ENCODE data around the gene MYF5. TPM values are rescaled to one million over a fixed set of nuclear protein-coding genes. Genes with fewer than 3 reads are reported as not detected.

MYF5 gene
- polyA plus RNA-seq, 1 experiment, result not detected

- Histone ChIP-seq H3K36me3 (ENCODE audit: control insufficient read depth, insufficient read depth, low read length) (no peaks in the 10 kb centered on the region), H3K27me3 (ENCODE audit: control insufficient read depth, insufficient read depth, low read length) (no peaks in the 10 kb centered on the region), H3K4me3 (ENCODE audit: low read depth, low read length) (no peak overlapping the region)
- ChIA-PET CTCF (no interaction called here), POLR2A (interaction anchor here (0.7 kb wide), 1 partner anchor 9 kb away, joined by 10 read pairs; no protein-coding TSS in a partner anchor)
- no peak for DNase-seq (ENCODE audit: low read depth)
- TF ChIP-seq CTCF (IDR thresholded peaks at IDR 0.05; ENCODE audit: insufficient read depth, low read depth, low read length), result no peak
Measured at GRCh38 chr12:80711866-80712265, 4.8 kb upstream of the MYF5 start.

- no peak for TF ChIP-seq CTCF (IDR thresholded peaks at IDR 0.05; ENCODE audit: insufficient read depth, low read depth, low read length)
- no peak for DNase-seq (ENCODE audit: low read depth)
- CTCF ChIA-PET, result no interaction called here
- H3K27me3 ChIP-seq (ENCODE audit: control insufficient read depth, insufficient read depth, low read length), result no peaks in the 10 kb centered on the region
- no peak overlapping the region for H3K4me3 ChIP-seq (ENCODE audit: low read depth, low read length)
- POLR2A ChIA-PET, result no interaction called here
- no peaks in the 10 kb centered on the region for H3K36me3 ChIP-seq (ENCODE audit: control insufficient read depth, insufficient read depth, low read length)
Measured at GRCh38 chr12:80712866-80713265, 3.8 kb upstream of the MYF5 start.

GRCh38 chr12:80713419-80713818, 3.3 kb upstream of the MYF5 start:
- no peak for DNase-seq (ENCODE audit: low read depth)
- POLR2A ChIA-PET, result no interaction called here
- TF ChIP-seq CTCF (IDR thresholded peaks at IDR 0.05; ENCODE audit: insufficient read depth, low read depth, low read length), result no peak
- CTCF ChIA-PET, result no interaction called here
- Histone ChIP-seq H3K27me3 (ENCODE audit: control insufficient read depth, insufficient read depth, low read length) (no peaks in the 10 kb centered on the region), H3K4me3 (ENCODE audit: low read depth, low read length) (no peak overlapping the region), H3K36me3 (ENCODE audit: control insufficient read depth, insufficient read depth, low read length) (no peaks in the 10 kb centered on the region)

- no peaks in the 10 kb centered on the region for H3K36me3 ChIP-seq (ENCODE audit: control insufficient read depth, insufficient read depth, low read length)
- TF ChIP-seq CTCF (IDR thresholded peaks at IDR 0.05; ENCODE audit: insufficient read depth, low read depth, low read length), result no peak
- H3K4me3 ChIP-seq (ENCODE audit: low read depth, low read length), result no peak overlapping the region; the same call in 1 of the 2 replicates
- POLR2A ChIA-PET, result no interaction called here
- DNase-seq (ENCODE audit: low read depth), result no peak
- H3K27me3 ChIP-seq (ENCODE audit: control insufficient read depth, insufficient read depth, low read length), result no peaks in the 10 kb centered on the region
- CTCF ChIA-PET, result interaction anchor here (1.0 kb wide), 1 partner anchor 303 kb away, joined by 3 read pairs; no protein-coding TSS in a partner anchor
Measured at GRCh38 chr12:80714055-80714454, 2.7 kb upstream of the MYF5 start.

- Histone ChIP-seq H3K27me3 (ENCODE audit: control insufficient read depth, insufficient read depth, low read length) (no peaks in the 10 kb centered on the region), H3K4me3 (ENCODE audit: low read depth, low read length) (no peak overlapping the region), H3K36me3 (ENCODE audit: control insufficient read depth, insufficient read depth, low read length) (no peaks in the 10 kb centered on the region)
- POLR2A ChIA-PET, result no interaction called here
- CTCF ChIA-PET, result interaction anchor here (0.6 to 1.0 kb wide), 2 partner anchors 13 to 304 kb away, joined by 3 read pairs; no protein-coding TSS in a partner anchor
- TF ChIP-seq CTCF (IDR thresholded peaks at IDR 0.05; ENCODE audit: insufficient read depth, low read depth, low read length), result no peak
- no peak for DNase-seq (ENCODE audit: low read depth)
Measured at GRCh38 chr12:80714846-80715245, 1.9 kb upstream of the MYF5 start.
